ENCODE measurements around the gene CNRIP1.
"Not testable (repeated sequence)": the region's sequence is repeated elsewhere in the genome, so short reads cannot be mapped to it uniquely, and the experiment has no call there.

DNA sequence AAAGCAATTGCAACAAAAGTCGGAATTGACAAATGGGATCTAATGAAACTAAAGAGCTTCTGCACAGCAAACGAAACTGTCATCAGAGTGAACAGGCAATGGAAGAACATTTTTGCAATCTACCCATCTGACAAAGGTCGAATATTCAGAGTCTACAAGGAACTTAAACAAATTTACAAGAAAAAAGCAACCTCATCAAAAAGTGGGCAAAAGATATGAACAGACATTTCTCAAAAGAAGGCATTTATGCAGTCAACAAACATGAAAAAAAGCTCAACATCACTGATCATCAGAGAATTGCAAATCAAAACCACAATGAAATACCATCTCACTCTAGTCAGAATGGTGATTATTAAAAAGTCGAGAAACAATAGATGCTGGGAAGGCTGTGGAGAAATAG is 29.3 kb upstream of the CNRIP1 start:
- TF ChIP-seq, protein P1, sequence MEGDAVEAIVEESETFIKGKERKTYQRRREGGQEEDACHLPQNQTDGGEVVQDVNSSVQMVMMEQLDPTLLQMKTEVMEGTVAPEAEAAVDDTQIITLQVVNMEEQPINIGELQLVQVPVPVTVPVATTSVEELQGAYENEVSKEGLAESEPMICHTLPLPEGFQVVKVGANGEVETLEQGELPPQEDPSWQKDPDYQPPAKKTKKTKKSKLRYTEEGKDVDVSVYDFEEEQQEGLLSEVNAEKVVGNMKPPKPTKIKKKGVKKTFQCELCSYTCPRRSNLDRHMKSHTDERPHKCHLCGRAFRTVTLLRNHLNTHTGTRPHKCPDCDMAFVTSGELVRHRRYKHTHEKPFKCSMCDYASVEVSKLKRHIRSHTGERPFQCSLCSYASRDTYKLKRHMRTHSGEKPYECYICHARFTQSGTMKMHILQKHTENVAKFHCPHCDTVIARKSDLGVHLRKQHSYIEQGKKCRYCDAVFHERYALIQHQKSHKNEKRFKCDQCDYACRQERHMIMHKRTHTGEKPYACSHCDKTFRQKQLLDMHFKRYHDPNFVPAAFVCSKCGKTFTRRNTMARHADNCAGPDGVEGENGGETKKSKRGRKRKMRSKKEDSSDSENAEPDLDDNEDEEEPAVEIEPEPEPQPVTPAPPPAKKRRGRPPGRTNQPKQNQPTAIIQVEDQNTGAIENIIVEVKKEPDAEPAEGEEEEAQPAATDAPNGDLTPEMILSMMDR (IDR thresholded peaks at IDR 0.05 in 4 of 5, conservative IDR thresholded peaks at IDR 0.05 in 1 of 5): not testable (repeated sequence)
- TF ChIP-seq POLR2A (IDR thresholded peaks at IDR 0.05): not testable (repeated sequence)

Data from gastrocnemius medialis (tissue), 4 donors.